ENCODE data around the gene RBM4B.

DNA sequence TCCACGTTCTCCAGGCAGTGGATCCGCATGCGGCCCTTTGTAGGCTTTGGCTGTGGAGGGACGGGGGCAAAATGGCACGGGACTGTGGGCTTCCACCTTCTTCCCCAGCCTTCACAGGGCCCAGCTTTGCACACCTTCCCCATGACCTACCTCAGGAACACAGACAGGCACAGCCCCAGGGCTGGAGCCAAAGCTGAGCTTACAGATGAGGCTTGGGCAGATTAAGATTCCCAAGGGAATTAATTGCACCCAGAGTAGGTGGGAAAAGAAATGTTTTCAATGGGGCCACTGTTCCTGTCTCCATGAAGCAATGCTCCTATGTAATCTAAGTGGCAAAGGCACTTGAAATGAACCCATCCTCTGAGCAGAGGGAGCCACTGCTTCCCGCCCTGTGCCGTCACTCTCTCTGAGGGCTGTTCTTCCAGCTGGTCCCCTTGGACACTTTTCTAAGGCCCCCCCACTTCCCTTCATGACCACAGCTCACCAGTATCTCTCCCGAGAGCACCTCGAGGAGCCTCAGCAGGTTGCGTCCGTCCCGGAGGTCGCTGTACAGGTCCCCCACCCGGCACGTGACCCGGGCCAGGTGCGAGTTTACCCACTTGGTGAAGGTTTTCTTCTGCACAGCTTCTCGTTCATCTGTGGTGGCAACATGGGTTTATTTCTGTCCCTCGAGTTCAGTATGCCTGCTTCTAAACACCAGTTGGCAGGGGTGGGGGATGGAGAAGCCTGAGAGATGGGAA lies 37.8 kb upstream of the RBM4B start:
- TF ChIP-seq YY1 (IDR thresholded peaks at IDR 0.05; ENCODE audit: insufficient read depth, insufficient read length) (no peak), ZNF274 (IDR thresholded peaks at IDR 0.05; ENCODE audit: low read depth, low read length) (no peak), SUZ12 (IDR thresholded peaks at IDR 0.05; ENCODE audit: extremely low read depth, insufficient read depth, insufficient read length) (no peak)
